Neuronal stem cell (in vitro differentiated cells): ENCODE data around the gene OXCT1.

ENCODE experiments used
- DNase-seq: peaks from one replicate; pipeline ENCODE4 v3.0.0-alpha.2; 2013; ENCODE audit warnings: low spot score
- H2AFZ ChIP-seq: one replicate; pipeline ENCODE4 v1.6.1; 2013; ENCODE audit warnings: mild to moderate bottlenecking, low read length, inconsistent platforms
- H2AK5ac ChIP-seq: 2 replicates; pipeline ENCODE4 v1.6.1; 2013; ENCODE audit warnings: low read depth, mild to moderate bottlenecking, inconsistent platforms, low read length, moderate library complexity, mixed read lengths
- H2BK120ac ChIP-seq: 2 replicates; pipeline ENCODE4 v1.6.1; 2013; ENCODE audit warnings: low read depth, mild to moderate bottlenecking, inconsistent platforms, low read length, moderate library complexity, mixed read lengths
- H2BK12ac ChIP-seq: one replicate; pipeline ENCODE4 v1.6.1; 2013; ENCODE audit warnings: low read length, inconsistent platforms
- H2BK15ac ChIP-seq: 2 replicates; pipeline ENCODE4 v1.6.1; 2013; ENCODE audit warnings: mild to moderate bottlenecking, low read length, inconsistent platforms, mixed read lengths
- H2BK5ac ChIP-seq: one replicate; pipeline ENCODE4 v1.6.1; 2013; ENCODE audit warnings: inconsistent platforms, mild to moderate bottlenecking, low read length, moderate library complexity
- H3K14ac ChIP-seq: one replicate; pipeline ENCODE4 v1.6.1; 2013; ENCODE audit warnings: low read length, inconsistent platforms
- H3K18ac ChIP-seq: 2 replicates; pipeline ENCODE4 v1.6.1; 2013; ENCODE audit warnings: low read length, inconsistent platforms
- H3K23ac ChIP-seq: 2 replicates; pipeline ENCODE4 v1.6.1; 2013; ENCODE audit warnings: low read depth, mild to moderate bottlenecking, mixed read lengths, low read length, inconsistent platforms; ENCODE audit not compliant: poor library complexity
- H3K27ac ChIP-seq: replicated peaks from 3 replicates; pipeline ENCODE4 v1.5.1; 2013; ENCODE audit warnings: low read length, inconsistent platforms
- H3K27me3 ChIP-seq, 3 experiments: 2 replicates each; pipeline ENCODE4 v1.6.1; 2013; ENCODE audit warnings: low read length in 3 of 3, mild to moderate bottlenecking in 2 of 3, inconsistent platforms in 1 of 3, low read depth in 1 of 3, mixed read lengths in 1 of 3, moderate library complexity in 1 of 3; ENCODE audit not compliant: control insufficient read depth in 3 of 3, insufficient read depth in 3 of 3
- H3K36me3 ChIP-seq, 2 donors: replicated peaks in 1 of 2; 2 replicates each; pipeline ENCODE4 v1.6.1; 2013; ENCODE audit warnings: low read length in 2 of 2; ENCODE audit not compliant: control insufficient read depth in 2 of 2, insufficient read depth in 2 of 2
- H3K4ac ChIP-seq: 2 replicates; pipeline ENCODE4 v1.6.1; 2013; ENCODE audit warnings: inconsistent platforms, mild to moderate bottlenecking, low read length, moderate library complexity
- H3K4me1 ChIP-seq, 2 donors: 1 replicate in 1 of 2; 2 replicates in 1 of 2; pipeline ENCODE4 v1.6.1; 2013; ENCODE audit warnings: low read length in 2 of 2, low read depth in 1 of 2; ENCODE audit not compliant: control insufficient read depth in 2 of 2, insufficient read depth in 1 of 2
- H3K4me2 ChIP-seq: one replicate; pipeline ENCODE4 v1.6.1; 2013; ENCODE audit warnings: mild to moderate bottlenecking, low read length, inconsistent platforms; ENCODE audit not compliant: insufficient read depth, poor library complexity, severe bottlenecking
- H3K4me3 ChIP-seq, 2 donors: 2 replicates each; pipeline ENCODE4 v1.5.1; 2013; ENCODE audit warnings: low read length in 2 of 2, mild to moderate bottlenecking in 2 of 2, inconsistent platforms in 1 of 2, moderate library complexity in 1 of 2
- H3K79me1 ChIP-seq: one replicate; pipeline ENCODE4 v1.6.1; 2013; ENCODE audit warnings: low read depth, mild to moderate bottlenecking, inconsistent platforms, low read length, moderate library complexity
- H3K9ac ChIP-seq: one replicate; pipeline ENCODE4 v1.6.1; 2013; ENCODE audit warnings: mild to moderate bottlenecking, low read depth, low read length, inconsistent platforms; ENCODE audit not compliant: poor library complexity
- H3K9me3 ChIP-seq, 2 donors: replicated peaks in 1 of 2; 2 replicates each; pipeline versions ENCODE3 to v1.6.1; 2013; ENCODE audit warnings: low read length in 2 of 2, mild to moderate bottlenecking in 2 of 2, inconsistent platforms in 1 of 2, low read depth in 1 of 2, mixed read lengths in 1 of 2, moderate library complexity in 1 of 2; ENCODE audit not compliant: control insufficient read depth in 2 of 2, insufficient read depth in 1 of 2
- H4K8ac ChIP-seq: one replicate; pipeline ENCODE4 v1.6.1; 2013; ENCODE audit warnings: low read depth, mild to moderate bottlenecking, inconsistent platforms, low read length, moderate library complexity
- H4K91ac ChIP-seq: one replicate; pipeline ENCODE4 v1.6.1; 2013; ENCODE audit warnings: low read length, low read depth, mild to moderate bottlenecking, inconsistent platforms; ENCODE audit not compliant: poor library complexity
- WGBS, 2 donors: extraction: QIAGEN DNeasy Blood & Tissue Kit; methylation state at CpG; one replicate each; pipeline ENCODE4 v1.1.7; 2013; ENCODE audit warnings: missing lambda C conversion rate in 2 of 2, mixed read lengths in 1 of 2; ENCODE audit not compliant: insufficient read length in 2 of 2, insufficient replicate concordance in 1 of 2; ENCODE audit errors: extremely low coverage in 2 of 2; 5-methylcytosine and 5-hydroxymethylcytosine counted together

OXCT1 gene

GRCh38 chr5:41763081-41763480, 107.1 kb downstream of the OXCT1 start:
- Histone ChIP-seq H3K9me3 (no peaks in the 10 kb centered on the region), H2AFZ (no peak overlapping the region), H3K36me3 (peaks cover 0 to 17% of the 10 kb centered on the region in 2 donors), H3K27ac (no peak overlapping the region), H3K14ac (no peak overlapping the region), H2BK12ac (no peak overlapping the region), H3K27me3 (no peaks in the 10 kb centered on the region), H2BK5ac (no peak overlapping the region), H2AK5ac (no peak overlapping the region), H3K23ac (no peak overlapping the region), H3K79me1 (no peaks in the 10 kb centered on the region), H2BK15ac (no peak overlapping the region), H4K8ac (no peak overlapping the region), H3K9ac (no peak overlapping the region), H2BK120ac (no peak overlapping the region), H3K4me3 (no peak overlapping the region), H4K91ac (no peak overlapping the region), H3K4me2 (no peak overlapping the region), H3K4ac (no peak overlapping the region), H3K4me1 (no peaks in the 10 kb centered on the region), H3K18ac (no peak overlapping the region)
- WGBS, 2 donors: no CpG with 5 or more reads among the region's 3 CpGs
- DNase-seq: no peak

DNA sequence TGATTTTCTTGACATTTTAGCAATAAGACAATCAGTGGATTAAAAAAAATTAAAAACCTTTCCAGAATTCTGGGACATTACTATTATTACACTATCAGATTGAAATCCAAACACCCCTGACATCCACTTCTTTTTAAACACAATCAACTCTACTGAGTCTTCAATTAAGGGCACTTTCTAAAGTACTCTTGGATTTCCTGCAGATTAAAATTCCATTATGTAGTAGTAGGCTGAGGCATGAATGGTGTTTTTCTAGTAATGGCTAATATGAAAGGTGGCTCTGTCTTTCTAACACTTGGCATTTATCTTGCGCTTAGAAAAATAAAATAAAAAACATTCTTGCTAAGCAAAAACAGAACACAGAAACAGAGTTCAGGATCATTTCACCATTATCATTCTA, 107.8 kb downstream of the OXCT1 start:
- no peak overlapping the region for H3K4me2 ChIP-seq
- no peak overlapping the region for H2AFZ ChIP-seq
- H3K27me3 ChIP-seq: no peaks in the 10 kb centered on the region
- no peaks in the 10 kb centered on the region for H3K9me3 ChIP-seq
- H3K18ac ChIP-seq: no peak overlapping the region
- no CpG with 5 or more reads among the region's 1 CpG for WGBS, 2 donors
- no peak overlapping the region for H3K4me3 ChIP-seq
- H3K9ac ChIP-seq: no peak overlapping the region
- H3K14ac ChIP-seq: no peak overlapping the region
- H3K79me1 ChIP-seq: no peaks in the 10 kb centered on the region
- H3K36me3 ChIP-seq: peaks cover 0 to 20% of the 10 kb centered on the region in 2 donors
- H2BK12ac ChIP-seq: no peak overlapping the region
- no peak overlapping the region for H2BK15ac ChIP-seq
- DNase-seq: no peak
- no peak overlapping the region for H2BK5ac ChIP-seq
- no peak overlapping the region for H3K4ac ChIP-seq
- no peak overlapping the region for H4K91ac ChIP-seq
- no peak overlapping the region for H2BK120ac ChIP-seq
- no peak overlapping the region for H3K27ac ChIP-seq
- no peaks in the 10 kb centered on the region for H3K4me1 ChIP-seq
- no peak overlapping the region for H2AK5ac ChIP-seq
- no peak overlapping the region for H3K23ac ChIP-seq
- H4K8ac ChIP-seq: no peak overlapping the region

DNA sequence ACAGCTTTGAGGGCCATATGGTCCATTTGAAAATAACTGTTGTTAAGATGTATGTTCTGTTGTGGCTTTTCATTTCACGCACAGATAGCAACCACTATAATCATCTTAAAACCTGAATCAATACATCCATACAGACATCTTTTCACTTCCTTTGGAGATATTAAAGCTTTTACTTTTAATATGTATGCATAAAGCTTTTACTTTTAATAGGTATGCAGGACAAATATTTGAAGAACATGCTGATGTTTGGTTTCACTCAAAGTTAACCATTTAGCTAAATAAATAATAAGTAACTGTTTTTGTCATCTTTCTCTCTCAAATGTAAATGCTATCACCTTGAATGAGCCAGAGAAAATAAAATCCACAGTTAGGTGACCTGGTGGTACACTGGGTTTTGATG, 108.6 kb downstream of the OXCT1 start:
- Histone ChIP-seq H2BK120ac (no peak overlapping the region), H2BK5ac (no peak overlapping the region), H2BK12ac (no peak overlapping the region), H2AFZ (no peak overlapping the region), H3K14ac (no peak overlapping the region), H3K79me1 (no peaks in the 10 kb centered on the region), H3K27me3 (no peaks in the 10 kb centered on the region), H3K18ac (no peak overlapping the region), H3K36me3 (peaks cover 0 to 22% of the 10 kb centered on the region in 2 donors), H2AK5ac (no peak overlapping the region), H3K4me2 (no peak overlapping the region), H4K91ac (no peak overlapping the region), H3K27ac (no peak overlapping the region), H3K4me3 (no peak overlapping the region), H2BK15ac (no peak overlapping the region), H4K8ac (no peak overlapping the region), H3K4ac (no peak overlapping the region), H3K23ac (no peak overlapping the region), H3K9me3 (no peaks in the 10 kb centered on the region), H3K9ac (no peak overlapping the region), H3K4me1 (peaks cover 0 to 2% of the 10 kb centered on the region in 2 donors)
- WGBS, 2 donors: no CpG with 5 or more reads among the region's 1 CpG
- DNase-seq: no peak

- Histone ChIP-seq H3K9me3 (no peaks in the 10 kb centered on the region), H2BK15ac (no peak overlapping the region), H4K8ac (no peak overlapping the region), H3K27ac (no peak overlapping the region), H3K23ac (no peak overlapping the region), H3K27me3 (no peaks in the 10 kb centered on the region), H3K14ac (no peak overlapping the region), H3K79me1 (no peaks in the 10 kb centered on the region), H3K4me3 (no peak overlapping the region), H2BK5ac (no peak overlapping the region), H2AK5ac (no peak overlapping the region), H3K18ac (no peak overlapping the region), H2AFZ (no peak overlapping the region), H3K4ac (no peak overlapping the region), H3K4me1 (peaks cover 0 to 5% of the 10 kb centered on the region in 2 donors), H4K91ac (no peak overlapping the region), H2BK120ac (no peak overlapping the region), H3K36me3 (peaks cover 2 to 8% of the 10 kb centered on the region in 2 donors), H3K4me2 (no peak overlapping the region), H3K9ac (no peak overlapping the region), H2BK12ac (no peak overlapping the region)
- DNase-seq: no peak
- WGBS, 2 donors: no CpG with 5 or more reads among the region's 1 CpG
These were observed 114.5 kb downstream of the OXCT1 start for GRCh38 chr5:41755705-41756104.
